GM12874 (cell line): ENCODE data around the gene KCNIP1.

ENCODE experiments used
- TF ChIP-seq, protein P1 (sequence below): IDR thresholded peaks from 2 replicates; pipeline ENCODE4 v1.5.1; 2011; ENCODE audit warnings: low read depth, mild to moderate bottlenecking, control low read depth, low read length, moderate library complexity; ENCODE audit not compliant: insufficient read depth

The KCNIP1 gene

GRCh38 chr5:170562166-170562874 is 58.5 kb downstream of the KCNIP1 start:
- TF ChIP-seq, protein P1, sequence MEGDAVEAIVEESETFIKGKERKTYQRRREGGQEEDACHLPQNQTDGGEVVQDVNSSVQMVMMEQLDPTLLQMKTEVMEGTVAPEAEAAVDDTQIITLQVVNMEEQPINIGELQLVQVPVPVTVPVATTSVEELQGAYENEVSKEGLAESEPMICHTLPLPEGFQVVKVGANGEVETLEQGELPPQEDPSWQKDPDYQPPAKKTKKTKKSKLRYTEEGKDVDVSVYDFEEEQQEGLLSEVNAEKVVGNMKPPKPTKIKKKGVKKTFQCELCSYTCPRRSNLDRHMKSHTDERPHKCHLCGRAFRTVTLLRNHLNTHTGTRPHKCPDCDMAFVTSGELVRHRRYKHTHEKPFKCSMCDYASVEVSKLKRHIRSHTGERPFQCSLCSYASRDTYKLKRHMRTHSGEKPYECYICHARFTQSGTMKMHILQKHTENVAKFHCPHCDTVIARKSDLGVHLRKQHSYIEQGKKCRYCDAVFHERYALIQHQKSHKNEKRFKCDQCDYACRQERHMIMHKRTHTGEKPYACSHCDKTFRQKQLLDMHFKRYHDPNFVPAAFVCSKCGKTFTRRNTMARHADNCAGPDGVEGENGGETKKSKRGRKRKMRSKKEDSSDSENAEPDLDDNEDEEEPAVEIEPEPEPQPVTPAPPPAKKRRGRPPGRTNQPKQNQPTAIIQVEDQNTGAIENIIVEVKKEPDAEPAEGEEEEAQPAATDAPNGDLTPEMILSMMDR, result no peak

- TF ChIP-seq, protein P1, result no peak
Measured at GRCh38 chr5:170562875-170563228, 59.0 kb downstream of the KCNIP1 start.

DNA sequence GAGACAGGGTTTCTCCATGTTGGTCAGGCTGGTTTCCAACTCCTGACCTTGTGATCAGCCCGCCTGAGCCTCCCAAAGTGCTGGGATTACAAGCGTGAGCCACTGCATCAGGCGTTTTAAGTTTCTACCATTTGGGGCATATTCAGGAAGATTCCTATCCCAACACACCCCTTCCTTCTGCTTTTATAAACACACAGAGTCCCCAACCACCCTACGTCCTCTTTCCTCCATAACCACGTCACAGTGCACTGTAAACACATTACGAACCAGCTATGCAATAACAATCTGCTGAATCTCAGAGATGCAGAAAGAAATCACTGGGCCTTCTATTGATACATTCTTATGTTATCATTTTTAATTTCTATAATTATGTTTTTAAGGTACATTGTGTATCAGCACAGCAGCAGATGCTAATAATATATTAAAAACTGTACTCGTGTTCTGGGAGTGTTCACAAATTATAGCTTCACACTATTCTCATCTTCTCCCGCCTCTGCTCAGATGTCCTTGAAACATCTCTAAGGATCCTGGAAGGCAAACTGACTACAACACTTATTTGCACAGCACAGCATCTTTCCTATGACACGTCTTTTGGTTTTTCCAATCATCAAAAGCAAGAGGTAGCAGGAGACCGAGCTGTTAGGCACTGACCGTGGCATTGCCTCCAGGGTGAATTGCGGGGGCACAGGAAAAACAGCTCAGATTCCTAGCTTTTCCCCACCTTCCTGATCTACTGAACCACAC is 60.2 kb downstream of the KCNIP1 start:
- TF ChIP-seq, protein P1, result no peak

DNA sequence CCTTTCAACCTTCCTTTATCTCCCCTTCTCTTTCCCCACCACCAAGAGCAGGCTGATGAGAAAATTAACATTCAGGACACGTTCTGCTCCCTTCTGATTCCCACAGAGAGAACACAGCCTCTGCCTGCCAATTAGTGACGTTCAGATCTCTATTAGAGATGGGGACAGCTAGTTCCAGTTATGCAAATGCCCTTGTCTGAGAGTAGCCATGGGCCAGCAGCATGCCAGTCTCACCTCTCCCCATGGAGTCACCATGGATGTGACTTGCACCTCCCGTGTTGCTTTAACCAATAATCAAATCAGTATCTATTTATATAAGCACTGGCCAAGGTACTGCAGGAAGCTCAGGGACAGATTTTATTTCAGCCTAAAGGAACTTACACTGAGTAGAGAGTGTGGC is 61.3 kb downstream of the KCNIP1 start:
- TF ChIP-seq, protein P1, result no peak

DNA sequence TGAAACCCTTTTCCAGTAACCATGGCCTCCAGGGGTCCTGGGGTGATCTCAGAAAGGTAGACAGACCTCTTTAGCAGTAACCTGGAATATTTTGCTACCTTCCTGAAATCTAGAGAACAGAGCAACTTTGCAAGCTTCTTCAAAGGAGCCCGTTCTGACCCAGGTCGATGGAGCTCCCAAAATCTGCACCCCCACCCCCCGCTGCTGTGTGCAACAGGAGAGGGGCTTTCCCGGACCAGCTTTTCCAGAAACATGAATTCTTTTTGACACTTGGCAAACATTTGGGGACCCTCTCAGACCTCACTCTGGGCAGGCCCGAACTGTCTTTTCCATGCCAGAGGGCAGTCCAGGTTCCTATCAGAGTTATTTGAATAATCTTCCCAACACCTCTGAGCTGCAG is 65.3 kb downstream of the KCNIP1 start:
- TF ChIP-seq, protein P1, result no peak

DNA sequence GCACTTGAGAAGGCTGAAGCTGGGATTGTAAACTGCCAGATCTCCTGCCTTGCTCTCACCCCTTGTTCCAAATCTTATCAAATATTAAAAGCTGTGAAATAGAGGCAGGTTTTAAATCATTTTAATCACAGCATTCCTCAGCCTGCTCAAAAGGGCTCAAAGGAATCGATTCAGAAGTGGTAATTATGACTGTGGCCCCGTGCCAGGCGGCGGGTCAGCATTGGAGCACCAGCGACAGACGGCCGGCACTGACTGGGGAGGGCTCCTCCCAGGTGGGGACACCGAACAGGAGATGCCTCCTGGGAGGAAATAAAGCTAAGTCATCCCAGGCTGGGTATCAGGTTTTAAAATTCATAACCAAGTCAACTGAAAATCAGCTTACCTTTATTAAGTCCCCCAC is 66.7 kb downstream of the KCNIP1 start:
- TF ChIP-seq, protein P1, result no peak

- TF ChIP-seq, protein P1, result no peak
Measured at GRCh38 chr5:170571281-170571731, 67.5 kb downstream of the KCNIP1 start.
